GM12878 (cell line): ENCODE measurements around the gene ASH1L. TPM values are rescaled to one million over a fixed set of nuclear protein-coding genes. Genes with fewer than 3 reads are reported as not detected.

Source experiments
- ATF2 ChIP-seq: IDR thresholded peaks from 2 replicates; pipeline ENCODE4 v1.6.1; 2012; ENCODE audit warnings: low read length, inconsistent platforms
- BACH1 ChIP-seq: fragments of 450-650 bp; IDR thresholded peaks from 2 replicates; pipeline ENCODE4 v1.6.1; 2017; ENCODE audit warnings: mild to moderate bottlenecking, borderline replicate concordance
- CBX3 ChIP-seq: fragments of 200-600 bp; sonication (generic); IDR thresholded peaks from 2 replicates; pipeline ENCODE4 v1.6.1; 2016; ENCODE audit warnings: low read depth, borderline replicate concordance
- CEBPB ChIP-seq, 2 experiments: fragments of 150-350 bp in 1 of 2; IDR thresholded peaks; 2 replicates each; pipeline ENCODE4 v1.6.1; 2012 to 2014; ENCODE audit warnings: low read depth in 2 of 2, low read length in 2 of 2, borderline replicate concordance in 1 of 2, inconsistent platforms in 1 of 2
- E2F8 ChIP-seq: fragments of 450-650 bp; IDR thresholded peaks from 2 replicates; pipeline ENCODE4 v1.6.1; 2018; ENCODE audit warnings: mild to moderate bottlenecking, low read depth, moderate library complexity; ENCODE audit not compliant: partially characterized antibody
- EGR1 ChIP-seq, 2 experiments: IDR thresholded peaks; 1 replicate in 1 of 2; 2 replicates in 1 of 2; pipeline ENCODE4 v1.6.1; 2011 to 2012; ENCODE audit warnings: low read depth in 2 of 2, low read length in 2 of 2, borderline replicate concordance in 1 of 2, mild to moderate bottlenecking in 1 of 2, moderate library complexity in 1 of 2
- KAT2A ChIP-seq: conservative IDR thresholded peaks from 2 replicates; pipeline ENCODE4 v1.6.1; 2011; ENCODE audit warnings: low read depth, low read length; ENCODE audit not compliant: control insufficient read depth
- KLF5 ChIP-seq: fragments of 450-650 bp; IDR thresholded peaks from 2 replicates; pipeline ENCODE4 v1.6.1; 2014; ENCODE audit warnings: mild to moderate bottlenecking; ENCODE audit not compliant: partially characterized antibody
- NKRF ChIP-seq: fragments of 450-650 bp; conservative IDR thresholded peaks from 2 replicates; pipeline ENCODE4 v1.6.1; 2017; ENCODE audit warnings: mild to moderate bottlenecking, moderate library complexity
- NR2C2 ChIP-seq: IDR thresholded peaks from 2 replicates; pipeline ENCODE4 v1.6.1; 2011; ENCODE audit warnings: borderline replicate concordance, low read depth; ENCODE audit not compliant: control insufficient read depth, insufficient read length
- RAD21 ChIP-seq: IDR thresholded peaks from 2 replicates; pipeline ENCODE4 v1.6.1; 2011; ENCODE audit warnings: mild to moderate bottlenecking, low read depth, low read length, moderate library complexity; ENCODE audit not compliant: insufficient read depth
- SKIL ChIP-seq: fragments of 450-650 bp; IDR thresholded peaks from 2 replicates; pipeline ENCODE4 v1.6.1; 2017; ENCODE audit warnings: mild to moderate bottlenecking, low read depth, inconsistent platforms; ENCODE audit not compliant: poor library complexity, severe bottlenecking
- SMAD1 ChIP-seq: fragments of 450-650 bp; IDR thresholded peaks from 2 replicates; pipeline ENCODE4 v1.6.1; 2018; ENCODE audit warnings: mild to moderate bottlenecking, low read depth; ENCODE audit not compliant: partially characterized antibody
- SMARCA5 ChIP-seq: fragments of 450-650 bp; IDR thresholded peaks from 2 replicates; pipeline ENCODE4 v1.6.1; 2017; ENCODE audit warnings: mild to moderate bottlenecking
- SUPT20H ChIP-seq: IDR thresholded peaks from 2 replicates; pipeline ENCODE4 v1.6.1; 2011; ENCODE audit warnings: low read depth, mild to moderate bottlenecking, low read length, moderate library complexity, borderline replicate concordance; ENCODE audit not compliant: control insufficient read depth
- TAF1 ChIP-seq: IDR thresholded peaks from 2 replicates; pipeline ENCODE4 v1.6.1; 2011; ENCODE audit warnings: mild to moderate bottlenecking, low read depth, low read length, borderline replicate concordance
- TARDBP ChIP-seq: IDR thresholded peaks from 2 replicates; pipeline ENCODE4 v1.6.1; 2016; ENCODE audit warnings: borderline replicate concordance
- ZNF207 ChIP-seq: fragments of 450-650 bp; IDR thresholded peaks from 2 replicates; pipeline ENCODE4 v1.6.1; 2014; ENCODE audit warnings: antibody characterized with exemption, mild to moderate bottlenecking, borderline replicate concordance
- ZNF24 ChIP-seq: fragments of 450-650 bp; IDR thresholded peaks from 2 replicates; pipeline ENCODE4 v1.6.1; 2017; ENCODE audit warnings: antibody characterized with exemption, mild to moderate bottlenecking
- ZNF274 ChIP-seq: IDR thresholded peaks from one replicate; pipeline ENCODE4 v1.8.0; 2011; ENCODE audit not compliant: insufficient read length, insufficient read depth
- ZSCAN29 ChIP-seq: fragments of 450-650 bp; IDR thresholded peaks from 2 replicates; pipeline ENCODE4 v1.6.1; 2017; ENCODE audit warnings: mild to moderate bottlenecking, moderate library complexity
- polyA plus RNA-seq, 11 experiments: library from polyadenylated mRNA; depleted of rRNA in 4 of 11; unstranded in 6 of 11; stranded (reverse) in 5 of 11; fragments of >200 nt; fragmentation: Nextera tagmentation in 4 of 11; fragmentation: Illumina TruSeq in 1 of 11; extraction: Ambion mirVana in 4 of 11; extraction: Trizol in 1 of 11; gene quantifications; 1 replicate in 1 of 11; 2 replicates in 10 of 11; pipeline versions ENCODE4 v1.2.1 to v1.2.3, GENCODE V29; 2011 to 2016; ENCODE audit warnings: inconsistent platforms in 2 of 11, missing spikeins in 2 of 11, low read depth in 1 of 11
- total RNA-seq, 4 experiments: library from RNA; depleted of rRNA in 3 of 4; stranded (reverse); fragments of >200 nt in 3 of 4; fragmentation: Illumina TruSeq in 1 of 4; extraction: Trizol in 1 of 4; gene quantifications; 2 replicates each; pipeline versions ENCODE4 v1.2.1 to v1.2.3, GENCODE V29; 2013 to 2021

The ASH1L gene
- total and polyA plus RNA-seq, 10 of the 15 experiments (the other 5 are each of a cell fraction or from before 2014, with no cell fraction given): 1.7 to 23.9 (median 16.6) TPM

GRCh38 chr1:155562581-155563376 is at the start of gene ASH1L (continued):
- peak; percentile 97 for TF ChIP-seq NKRF
- peak; percentile 41; the same call in 1 of the 2 replicates for TF ChIP-seq SMARCA5
- TF ChIP-seq NR2C2: no peak
- TF ChIP-seq SMAD1: no peak
- TF ChIP-seq RAD21: no peak
- TF ChIP-seq BACH1: peak; percentile 92
- TF ChIP-seq CEBPB (IDR thresholded peaks at IDR 0.05; ENCODE audit: borderline replicate concordance in 1 of 2, low read depth in 2 of 2, low read length in 2 of 2): no peak
- peak; percentile 97 for TF ChIP-seq TAF1
- peak; percentile 99 for TF ChIP-seq KLF5
- TF ChIP-seq ZNF24: no peak
- TF ChIP-seq ZSCAN29: no peak
- TF ChIP-seq E2F8: no peak
- TF ChIP-seq ATF2: no peak
- TF ChIP-seq SKIL: peak; percentile 66
- peak; percentile 93 for TF ChIP-seq ZNF207
- TF ChIP-seq EGR1 (IDR thresholded peaks at IDR 0.05; ENCODE audit: borderline replicate concordance in 1 of 2, low read depth in 2 of 2, low read length in 2 of 2): peak; percentile 12 to 69; a peak in 2 of 3 replicates
- TF ChIP-seq CBX3: no peak
- no peak for TF ChIP-seq ZNF274
- no peak for TF ChIP-seq KAT2A
- TF ChIP-seq SUPT20H: no peak
- no peak; the same call in 1 of the 2 replicates for TF ChIP-seq TARDBP
